OCI-LY7 (cell line): ENCODE results near the gene AUTS2. TPM values are rescaled to one million over a fixed set of nuclear protein-coding genes. Genes with fewer than 3 reads are reported as not detected.

Experiments
- BruUV-seq: library from RNA; stranded (reverse); fragments of 400-500 nt; replicated peaks from 2 replicates; lab custom pipeline; 2021; lab: Mats Ljungman, UMichigan
- CTCF ChIA-PET: fragments of 300-600 bp; sonication (Branson Sonifier 250); formaldehyde crosslinking; loops from one replicate; lab custom pipeline; 2022; ENCODE audit warnings: antibody characterized with exemption; ENCODE audit not compliant: unreplicated experiment; lab: Charles Lee
- POLR2A ChIA-PET: fragments of 300-600 bp; sonication (Branson Sonifier 250); formaldehyde crosslinking; loops from one replicate; lab custom pipeline; 2022; ENCODE audit warnings: antibody characterized with exemption; lab: Charles Lee
- DNase-seq: peaks from one replicate; pipeline ENCODE4 v3.0.0-alpha.2; 2015; ENCODE audit warnings: low spot score
- H2AFZ ChIP-seq: fragments of 200-600 bp; sonication (generic), shearing (Covaris generic); 2 replicates; pipeline ENCODE4 v1.6.1; 2014; ENCODE audit warnings: mild to moderate bottlenecking, antibody characterized with exemption, low read length, moderate library complexity
- H3K27ac ChIP-seq: fragments of 200-600 bp; sonication (generic); 2 replicates; pipeline ENCODE4 v1.5.1; 2014; ENCODE audit warnings: mixed run types, low read depth, mild to moderate bottlenecking, moderate library complexity, low read length, inconsistent platforms; ENCODE audit not compliant: poor library complexity, severe bottlenecking
- H3K36me3 ChIP-seq: fragments of 200-600 bp; sonication (generic); 2 replicates; pipeline ENCODE4 v1.6.1; 2014; ENCODE audit warnings: mild to moderate bottlenecking, antibody characterized with exemption, low read length, moderate library complexity, mixed read lengths; ENCODE audit not compliant: insufficient read depth
- H3K4me1 ChIP-seq: fragments of 200-600 bp; sonication (generic); 2 replicates; pipeline ENCODE4 v1.5.1; 2014; ENCODE audit warnings: mild to moderate bottlenecking, low read length; ENCODE audit not compliant: insufficient read depth, poor library complexity, severe bottlenecking
- H3K4me2 ChIP-seq: fragments of 200-600 bp; sonication (generic); 2 replicates; pipeline ENCODE4 v1.6.1; 2014; ENCODE audit warnings: mild to moderate bottlenecking, low read length
- H3K4me3 ChIP-seq: fragments of 200-600 bp; sonication (generic); 2 replicates; pipeline ENCODE4 v1.5.1; 2014; ENCODE audit warnings: mild to moderate bottlenecking, low read depth, low read length; ENCODE audit not compliant: poor library complexity, severe bottlenecking
- H3K79me2 ChIP-seq: fragments of 200-600 bp; sonication (generic); 2 replicates; pipeline ENCODE4 v1.6.1; 2016; ENCODE audit warnings: low read depth, mild to moderate bottlenecking, low read length, moderate library complexity, mixed read lengths; ENCODE audit not compliant: insufficient read depth
- H3K9me2 ChIP-seq: fragments of 200-600 bp; sonication (generic); 2 replicates; pipeline ENCODE4 v1.6.1; 2016; ENCODE audit warnings: mild to moderate bottlenecking, low read length, mixed read lengths; ENCODE audit not compliant: insufficient read depth
- H3K9me3 ChIP-seq: fragments of 200-600 bp; sonication (generic); 2 replicates; pipeline ENCODE4 v1.6.1; 2014; ENCODE audit warnings: mild to moderate bottlenecking, mixed run types, low read length, mixed read lengths
- H4K20me1 ChIP-seq: fragments of 200-600 bp; sonication (generic); 2 replicates; pipeline ENCODE4 v1.6.1; 2014; ENCODE audit warnings: mild to moderate bottlenecking, antibody characterized with exemption, low read length, moderate library complexity, mixed read lengths; ENCODE audit not compliant: insufficient read depth
- EZH2phosphoT487 ChIP-seq: fragments of 200-600 bp; sonication (generic); IDR thresholded peaks from 2 replicates; pipeline ENCODE4 v1.6.1; 2018; ENCODE audit warnings: low read depth, borderline replicate concordance, mild to moderate bottlenecking, mixed run types, antibody characterized with exemption, low read length, moderate library complexity, mixed read lengths
- intact Hi-C: fragments of 100-400 bp; cut with micrococcal nuclease; formaldehyde crosslinking; loops from one replicate; pipeline ENCODE4 v1.10.0; 2022; ENCODE audit not compliant: unreplicated experiment
- total RNA-seq, 2 experiments: library from RNA; depleted of rRNA in 1 of 2; stranded (reverse); fragments of >200 nt in 1 of 2; shearing (Covaris generic) in 1 of 2; gene quantifications; 2 replicates each; pipeline ENCODE4 v1.2.3, GENCODE V29; 2014 to 2022
- TF ChIP-seq, protein P1 (sequence below): fragments of 200-600 bp; sonication (generic); conservative IDR thresholded peaks from 2 replicates; pipeline ENCODE4 v1.5.1; 2014; ENCODE audit warnings: mild to moderate bottlenecking, antibody characterized with exemption, low read length, moderate library complexity, mixed read lengths

Gene AUTS2
- total RNA-seq, 2 experiments from 2014 or later: 37.9 to 78.5 TPM

DNA sequence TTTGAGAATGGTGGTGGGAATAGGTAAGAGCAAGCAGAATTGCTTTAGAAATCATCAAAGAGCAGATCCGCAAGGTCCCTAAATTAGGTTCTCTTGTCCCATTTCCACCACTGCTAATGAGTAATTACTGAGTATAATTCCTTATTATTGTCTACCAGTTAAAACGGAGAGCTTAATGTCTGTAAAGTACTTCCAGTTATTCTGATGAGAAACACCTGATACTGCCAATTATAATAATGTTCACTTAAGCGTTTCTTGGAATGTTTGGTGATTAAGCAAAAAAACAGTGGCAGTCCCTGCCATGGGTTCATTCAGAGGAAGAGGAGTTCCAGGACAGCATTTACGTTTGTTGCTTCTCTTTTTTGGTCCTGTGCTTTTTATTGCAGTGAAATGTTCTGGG lies 1175.1 kb downstream of the AUTS2 start:
- ChIA-PET CTCF (no interaction called here), POLR2A (no interaction called here)
- Histone ChIP-seq H4K20me1 (no peaks in the 10 kb centered on the region), H3K4me2 (no peak overlapping the region), H3K4me3 (no peak overlapping the region), H3K79me2 (no peaks in the 10 kb centered on the region), H3K36me3 (peaks cover 71% of the 10 kb centered on the region), H3K9me2 (no peaks in the 10 kb centered on the region), H2AFZ (no peak overlapping the region), H3K4me1 (no peaks in the 10 kb centered on the region), H3K9me3 (no peaks in the 10 kb centered on the region), H3K27ac (no peak overlapping the region)
- BruUV-seq: no TSS peak
- intact Hi-C loops: no loop called here
- TF ChIP-seq, protein P1, sequence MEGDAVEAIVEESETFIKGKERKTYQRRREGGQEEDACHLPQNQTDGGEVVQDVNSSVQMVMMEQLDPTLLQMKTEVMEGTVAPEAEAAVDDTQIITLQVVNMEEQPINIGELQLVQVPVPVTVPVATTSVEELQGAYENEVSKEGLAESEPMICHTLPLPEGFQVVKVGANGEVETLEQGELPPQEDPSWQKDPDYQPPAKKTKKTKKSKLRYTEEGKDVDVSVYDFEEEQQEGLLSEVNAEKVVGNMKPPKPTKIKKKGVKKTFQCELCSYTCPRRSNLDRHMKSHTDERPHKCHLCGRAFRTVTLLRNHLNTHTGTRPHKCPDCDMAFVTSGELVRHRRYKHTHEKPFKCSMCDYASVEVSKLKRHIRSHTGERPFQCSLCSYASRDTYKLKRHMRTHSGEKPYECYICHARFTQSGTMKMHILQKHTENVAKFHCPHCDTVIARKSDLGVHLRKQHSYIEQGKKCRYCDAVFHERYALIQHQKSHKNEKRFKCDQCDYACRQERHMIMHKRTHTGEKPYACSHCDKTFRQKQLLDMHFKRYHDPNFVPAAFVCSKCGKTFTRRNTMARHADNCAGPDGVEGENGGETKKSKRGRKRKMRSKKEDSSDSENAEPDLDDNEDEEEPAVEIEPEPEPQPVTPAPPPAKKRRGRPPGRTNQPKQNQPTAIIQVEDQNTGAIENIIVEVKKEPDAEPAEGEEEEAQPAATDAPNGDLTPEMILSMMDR: no peak
- TF ChIP-seq EZH2phosphoT487: no peak
- no peak for DNase-seq

- H3K9me2 ChIP-seq: no peaks in the 10 kb centered on the region
- no peak overlapping the region for H3K4me3 ChIP-seq
- BruUV-seq: TSS peak; percentile 14
- no peaks in the 10 kb centered on the region for H4K20me1 ChIP-seq
- intact Hi-C loops: no loop called here
- H3K36me3 ChIP-seq: peaks cover 70% of the 10 kb centered on the region; the same call in 1 of the 2 replicates
- no peak overlapping the region for H2AFZ ChIP-seq
- no peak overlapping the region for H3K4me2 ChIP-seq
- ChIA-PET CTCF (interaction anchor here (1.6 kb wide), 1 partner anchor 11 kb away, joined by 3 read pairs; no protein-coding TSS in a partner anchor), POLR2A (no interaction called here)
- no peak overlapping the region for H3K27ac ChIP-seq
- no peaks in the 10 kb centered on the region for H3K79me2 ChIP-seq
- H3K4me1 ChIP-seq: no peaks in the 10 kb centered on the region
- no peak for DNase-seq
- TF ChIP-seq, protein P1: no peak
- no peak for TF ChIP-seq EZH2phosphoT487
- no peaks in the 10 kb centered on the region for H3K9me3 ChIP-seq
These were observed 1176.8 kb downstream of the AUTS2 start for GRCh38 chr7:70774950-70775527.

- Histone ChIP-seq H2AFZ (no peak overlapping the region), H3K4me3 (no peak overlapping the region), H3K36me3 (peaks cover 68% of the 10 kb centered on the region; the same call in 1 of the 2 replicates), H3K4me2 (no peak overlapping the region), H3K9me3 (no peaks in the 10 kb centered on the region), H3K4me1 (no peaks in the 10 kb centered on the region), H3K9me2 (no peaks in the 10 kb centered on the region), H3K79me2 (no peaks in the 10 kb centered on the region), H4K20me1 (no peaks in the 10 kb centered on the region), H3K27ac (no peak overlapping the region)
- DNase-seq: peak; percentile 36
- POLR2A ChIA-PET: no interaction called here
- intact Hi-C loops: no loop called here
- TF ChIP-seq EZH2phosphoT487: no peak
- TF ChIP-seq, protein P1: peak; percentile 70
- CTCF ChIA-PET: no interaction called here
- no TSS peak for BruUV-seq
These were observed 1177.4 kb downstream of the AUTS2 start for GRCh38 chr7:70775570-70776156.
